ENCODE measurements around the gene CBX6. TPM values are rescaled to one million over a fixed set of nuclear protein-coding genes. Genes with fewer than 3 reads are reported as not detected.

CBX6 gene
- total and polyA plus RNA-seq, 4 experiments from 2014 or later: 4.1 to 88.0 (median 48.0) TPM

- H3K9me3 Mint-ChIP-seq: no peaks in the 10 kb centered on the region
- POLR2A ChIA-PET (ENCODE audit: partially characterized antibody): interaction anchor here (0.6 to 6.2 kb wide), 8 partner anchors 9 to 444 kb away, joined by 4 to 85 read pairs (median 8); partner anchors contain the start of genes CBX7, NPTXR and RPL3
- no peaks in the 10 kb centered on the region for H3K27me3 ChIP-seq (ENCODE audit: insufficient read depth, low read length)
- H3K4me3 Mint-ChIP-seq: peak overlapping the region; percentile 91 to 95 (median 94)
- peaks cover 30 to 53% (median 35%) of the 10 kb centered on the region in 4 donors for H3K4me1 Mint-ChIP-seq
- CTCF ChIA-PET (ENCODE audit: partially characterized antibody): interaction anchor here (7.1 kb wide), 1 partner anchor 131 kb away, joined by 168 read pairs; no protein-coding TSS in a partner anchor
- peak in 4 of 5 donors; percentile 11 to 90 (median 20) for DNase-seq
- H3K4me3 ChIP-seq (ENCODE audit: low read length in 2 of 2): peak overlapping the region; percentile 71 to 72
- no peaks in the 10 kb centered on the region for H3K9me3 ChIP-seq (ENCODE audit: control insufficient read depth in 1 of 2, low read length in 2 of 2)
- peaks cover 5% of the 10 kb centered on the region for H3K36me3 ChIP-seq (ENCODE audit: insufficient read depth, low read length)
- H3K36me3 Mint-ChIP-seq: peaks cover 0 to 18% of the 10 kb centered on the region in 2 donors
- peaks cover 41% of the 10 kb centered on the region for H3K4me1 ChIP-seq (ENCODE audit: insufficient read depth, low read length)
- no peaks in the 10 kb centered on the region for H3K27me3 Mint-ChIP-seq
- H3K27ac ChIP-seq (ENCODE audit: low read depth, low read length): no peak overlapping the region
- intact Hi-C loops (cut with micrococcal nuclease): loop anchor here (2.0 to 5.0 kb wide), 2 partner anchors 171 to 367 kb away; partner anchors contain the start of gene JOSD1
- peak overlapping the region; percentile 82 to 96 (median 91) for H3K27ac Mint-ChIP-seq
These were observed 1.7 kb upstream of the CBX6 start for GRCh38 chr22:38873469-38874411.

GRCh38 chr22:38872831-38873248 lies 824 bp upstream of the CBX6 start:
- CTCF ChIA-PET (ENCODE audit: partially characterized antibody): interaction anchor here (7.1 kb wide), 1 partner anchor 132 kb away, joined by 168 read pairs; no protein-coding TSS in a partner anchor
- H3K4me1 ChIP-seq (ENCODE audit: insufficient read depth, low read length): peaks cover 50% of the 10 kb centered on the region
- no peaks in the 10 kb centered on the region for H3K27me3 ChIP-seq (ENCODE audit: insufficient read depth, low read length)
- intact Hi-C loops (cut with micrococcal nuclease): loop anchor here (1.0 to 5.0 kb wide), 5 partner anchors 112 to 446 kb away; partner anchors contain the start of genes CBX7, JOSD1 and RPL3
- Mint-ChIP-seq H3K27ac (peak overlapping the region; percentile 88 to 96 (median 94)), H3K4me1 (peaks cover 34 to 62% (median 43%) of the 10 kb centered on the region in 4 donors), H3K27me3 (no peaks in the 10 kb centered on the region), H3K9me3 (no peaks in the 10 kb centered on the region), H3K4me3 (peak overlapping the region; percentile 91 to 95 (median 94)), H3K36me3 (peaks cover 0 to 25% of the 10 kb centered on the region in 2 donors)
- POLR2A ChIA-PET (ENCODE audit: partially characterized antibody): interaction anchor here (1.6 to 6.2 kb wide), 6 partner anchors 10 to 445 kb away, joined by 6 to 85 read pairs (median 16); partner anchors contain the start of genes CBX7, NPTXR and RPL3
- H3K36me3 ChIP-seq (ENCODE audit: insufficient read depth, low read length): peaks cover 12% of the 10 kb centered on the region
- peak overlapping the region; percentile 71 to 72 for H3K4me3 ChIP-seq (ENCODE audit: low read length in 2 of 2)
- peak overlapping the region; percentile 76 for H3K27ac ChIP-seq (ENCODE audit: low read depth, low read length)
- peak in 1 of 5 donors; percentile 14 for DNase-seq
- no peaks in the 10 kb centered on the region for H3K9me3 ChIP-seq (ENCODE audit: control insufficient read depth in 1 of 2, low read length in 2 of 2)

- intact Hi-C loops (cut with micrococcal nuclease): loop anchor here (1.0 to 5.0 kb wide), 6 partner anchors 55 to 448 kb away; partner anchors contain the start of genes CBX7, JOSD1 and RPL3
- Mint-ChIP-seq H3K27me3 (no peaks in the 10 kb centered on the region), H3K4me3 (peak overlapping the region; percentile 87 to 96 (median 94)), H3K4me1 (peaks cover 34 to 62% (median 45%) of the 10 kb centered on the region in 4 donors), H3K36me3 (peaks cover 0 to 28% of the 10 kb centered on the region in 2 donors), H3K9me3 (no peaks in the 10 kb centered on the region), H3K27ac (peak overlapping the region; percentile 61 to 97 (median 89))
- H3K36me3 ChIP-seq (ENCODE audit: insufficient read depth, low read length): peaks cover 20% of the 10 kb centered on the region
- H3K4me1 ChIP-seq (ENCODE audit: insufficient read depth, low read length): peaks cover 53% of the 10 kb centered on the region
- peak in 4 of 5 donors; percentile 23 to 46 (median 31) for DNase-seq
- H3K4me3 ChIP-seq (ENCODE audit: low read length in 2 of 2): peak overlapping the region; percentile 52 to 55
- H3K27me3 ChIP-seq (ENCODE audit: insufficient read depth, low read length): no peaks in the 10 kb centered on the region
- POLR2A ChIA-PET (ENCODE audit: partially characterized antibody): interaction anchor here (0.6 to 6.2 kb wide), 21 partner anchors 8 to 1035 kb away, joined by 3 to 85 read pairs (median 5); partner anchors contain the start of genes ATF4, CBX7, GTPBP1 and NPTXR
- H3K27ac ChIP-seq (ENCODE audit: low read depth, low read length): peak overlapping the region; percentile 56
- H3K9me3 ChIP-seq (ENCODE audit: control insufficient read depth in 1 of 2, low read length in 2 of 2): no peaks in the 10 kb centered on the region
- CTCF ChIA-PET (ENCODE audit: partially characterized antibody): interaction anchor here (0.8 to 7.1 kb wide), 17 partner anchors 9 to 448 kb away, joined by 3 to 168 read pairs (median 9); partner anchors contain the start of gene RPL3
These were observed 450 bp downstream of the CBX6 start for GRCh38 chr22:38871360-38872171.

- DNase-seq: peak in 1 of 5 donors; percentile 12
- Mint-ChIP-seq H3K9me3 (no peaks in the 10 kb centered on the region), H3K4me3 (peak overlapping the region; percentile 87 to 96 (median 90)), H3K36me3 (peaks cover 0 to 28% of the 10 kb centered on the region in 2 donors), H3K4me1 (peaks cover 34 to 62% (median 45%) of the 10 kb centered on the region in 4 donors), H3K27me3 (no peaks in the 10 kb centered on the region), H3K27ac (peak overlapping the region; percentile 69 to 97 (median 90))
- Histone ChIP-seq H3K4me3 (ENCODE audit: low read length in 2 of 2) (peak overlapping the region; percentile 52 to 55), H3K36me3 (ENCODE audit: insufficient read depth, low read length) (peaks cover 20% of the 10 kb centered on the region), H3K4me1 (ENCODE audit: insufficient read depth, low read length) (peaks cover 53% of the 10 kb centered on the region), H3K27me3 (ENCODE audit: insufficient read depth, low read length) (no peaks in the 10 kb centered on the region), H3K9me3 (ENCODE audit: control insufficient read depth in 1 of 2, low read length in 2 of 2) (no peaks in the 10 kb centered on the region), H3K27ac (ENCODE audit: low read depth, low read length) (peak overlapping the region; percentile 56)
- ChIA-PET POLR2A (ENCODE audit: partially characterized antibody) (interaction anchor here (1.1 to 6.2 kb wide), 15 partner anchors 12 to 1035 kb away, joined by 3 to 85 read pairs (median 6); partner anchors contain the start of genes ATF4, CBX7, NPTXR and RPL3), CTCF (ENCODE audit: partially characterized antibody) (interaction anchor here (0.8 to 7.1 kb wide), 33 partner anchors 9 to 449 kb away, joined by 3 to 168 read pairs (median 7); partner anchors contain the start of gene RPL3)
- intact Hi-C loops (cut with micrococcal nuclease): loop anchor here (1.0 to 5.0 kb wide), 6 partner anchors 56 to 445 kb away; partner anchors contain the start of gene JOSD1
These were observed 1.1 kb downstream of the CBX6 start for GRCh38 chr22:38870791-38871359.

- H3K9me3 ChIP-seq (ENCODE audit: control insufficient read depth in 1 of 2, low read length in 2 of 2): no peaks in the 10 kb centered on the region
- Mint-ChIP-seq H3K9me3 (no peaks in the 10 kb centered on the region), H3K36me3 (peaks cover 0 to 32% of the 10 kb centered on the region in 2 donors), H3K4me3 (peak overlapping the region; percentile 87 to 96 (median 90)), H3K4me1 (peaks cover 34 to 62% (median 47%) of the 10 kb centered on the region in 4 donors), H3K27me3 (no peaks in the 10 kb centered on the region), H3K27ac (peak overlapping the region; percentile 82 to 97 (median 90))
- DNase-seq: peak; percentile 72 to 83 (median 80)
- peak overlapping the region; percentile 52 to 55 for H3K4me3 ChIP-seq (ENCODE audit: low read length in 2 of 2)
- no peaks in the 10 kb centered on the region for H3K27me3 ChIP-seq (ENCODE audit: insufficient read depth, low read length)
- peaks cover 53% of the 10 kb centered on the region for H3K4me1 ChIP-seq (ENCODE audit: insufficient read depth, low read length)
- POLR2A ChIA-PET (ENCODE audit: partially characterized antibody): interaction anchor here (0.9 to 6.2 kb wide), 16 partner anchors 12 to 650 kb away, joined by 3 to 85 read pairs (median 6); partner anchors contain the start of genes ATF4, NPTXR and RPL3
- H3K27ac ChIP-seq (ENCODE audit: low read depth, low read length): peak overlapping the region; percentile 56
- peaks cover 25% of the 10 kb centered on the region for H3K36me3 ChIP-seq (ENCODE audit: insufficient read depth, low read length)
- intact Hi-C loops (cut with micrococcal nuclease): loop anchor here (1.0 to 5.0 kb wide), 6 partner anchors 56 to 446 kb away; partner anchors contain the start of gene JOSD1
- CTCF ChIA-PET (ENCODE audit: partially characterized antibody): interaction anchor here (0.7 to 7.1 kb wide), 51 partner anchors 9 to 818 kb away, joined by 3 to 168 read pairs (median 5); partner anchors contain the start of genes APOBEC3C, CBX7 and RPL3
These were observed 1.7 kb downstream of the CBX6 start for GRCh38 chr22:38870312-38870741.

Data from CD4-positive, alpha-beta memory T cell (primary cell).